ENCODE results near the gene RPL28.

GRCh38 chr19:55449469-55449868, 63.7 kb downstream of the RPL28 start:
- TF ChIP-seq CTCF (IDR thresholded peaks at IDR 0.05; ENCODE audit: insufficient read depth, low read length) (no peak), REST (IDR thresholded peaks at IDR 0.05; ENCODE audit: insufficient replicate concordance, low read depth) (no peak)
